Liver (tissue), 9 donors: ENCODE measurements around the gene HIP1. TPM values are rescaled to one million over a fixed set of nuclear protein-coding genes. Genes with fewer than 3 reads are reported as not detected.

Source experiments
- DNase-seq: peaks from one replicate; pipeline ENCODE4 v3.0.0-alpha.2; 2017; ENCODE audit warnings: low spot score
- H3K27ac ChIP-seq, 2 donors: one replicate each; pipeline ENCODE4 v1.7.0; 2013; ENCODE audit warnings: inconsistent platforms in 2 of 2, low read length in 2 of 2, control low read depth in 1 of 2, low read depth in 1 of 2, mild to moderate bottlenecking in 1 of 2
- H3K27me3 ChIP-seq, 4 donors: one replicate each; pipeline versions ENCODE4 v1.6.1 to v1.7.0; 2013; ENCODE audit warnings: low read length in 3 of 4, inconsistent platforms in 1 of 4, mild to moderate bottlenecking in 1 of 4, moderate library complexity in 1 of 4; ENCODE audit not compliant: control insufficient read depth in 4 of 4, insufficient read depth in 4 of 4
- H3K36me3 ChIP-seq, 4 donors: one replicate each; pipeline versions ENCODE4 v1.6.1 to v1.7.0; 2013; ENCODE audit warnings: low read length in 3 of 4, mild to moderate bottlenecking in 3 of 4, low read depth in 1 of 4, moderate library complexity in 1 of 4; ENCODE audit not compliant: control insufficient read depth in 4 of 4, insufficient read depth in 3 of 4
- H3K4me1 ChIP-seq, 4 donors: one replicate each; pipeline versions ENCODE4 v1.6.1 to v1.7.0; 2013; ENCODE audit warnings: low read length in 3 of 4, mild to moderate bottlenecking in 3 of 4, moderate library complexity in 1 of 4; ENCODE audit not compliant: control insufficient read depth in 4 of 4, insufficient read depth in 4 of 4
- H3K4me3 ChIP-seq, 3 donors: one replicate each; pipeline versions ENCODE4 v1.6.1 to v1.7.0; 2013; ENCODE audit warnings: low read length in 3 of 3, control low read depth in 1 of 3, low read depth in 1 of 3, mild to moderate bottlenecking in 1 of 3
- H3K9ac ChIP-seq, 2 donors: one replicate each; pipeline ENCODE4 v1.7.0; 2013; ENCODE audit warnings: low read length in 2 of 2, mild to moderate bottlenecking in 2 of 2, moderate library complexity in 2 of 2, control low read depth in 1 of 2, low read depth in 1 of 2
- H3K9me3 ChIP-seq, 4 donors: one replicate each; pipeline versions ENCODE4 v1.6.1 to v1.7.0; 2013; ENCODE audit warnings: low read length in 3 of 4; ENCODE audit not compliant: control insufficient read depth in 4 of 4
- ATF3 ChIP-seq: IDR thresholded peaks from 2 replicates; pipeline ENCODE4 v1.6.1; 2016; ENCODE audit warnings: antibody characterized with exemption
- CTCF ChIP-seq: fragments of 150-350 bp; IDR thresholded peaks from 2 replicates; pipeline ENCODE4 v1.5.1; 2017; ENCODE audit warnings: improper control_type of control experiment, low read depth, low read length; ENCODE audit not compliant: missing input control
- FOXA1 ChIP-seq: IDR thresholded peaks from 2 replicates; pipeline ENCODE4 v1.6.1; 2016; ENCODE audit warnings: antibody characterized with exemption
- HNF4A ChIP-seq, 2 donors: conservative IDR thresholded peaks; 2 replicates each; pipeline ENCODE4 v1.6.1; 2016; ENCODE audit warnings: antibody characterized with exemption in 2 of 2, mild to moderate bottlenecking in 2 of 2
- HNF4G ChIP-seq: IDR thresholded peaks from 2 replicates; pipeline ENCODE4 v1.6.1; 2016; ENCODE audit warnings: antibody characterized with exemption
- NR2F2 ChIP-seq: IDR thresholded peaks from 2 replicates; pipeline ENCODE4 v1.6.1; 2016; ENCODE audit warnings: antibody characterized with exemption
- RAD21 ChIP-seq, 2 donors: IDR thresholded peaks; 2 replicates each; pipeline ENCODE4 v1.6.1; 2016; ENCODE audit warnings: antibody characterized with exemption in 2 of 2, mild to moderate bottlenecking in 2 of 2
- REST ChIP-seq: IDR thresholded peaks from 2 replicates; pipeline ENCODE4 v1.6.1; 2016; ENCODE audit warnings: antibody characterized with exemption, mild to moderate bottlenecking
- YY1 ChIP-seq: IDR thresholded peaks from 2 replicates; pipeline ENCODE4 v1.6.1; 2016; ENCODE audit warnings: antibody characterized with exemption, mild to moderate bottlenecking
- whole genome bisulfite sequencing: extraction: QIAGEN DNeasy Blood & Tissue Kit; methylation state at CpG from one replicate; pipeline ENCODE4 v1.1.7; 2013; 5-methylcytosine and 5-hydroxymethylcytosine counted together
- polyA plus RNA-seq, 2 donors: library from polyadenylated mRNA; stranded (reverse) in 1 of 2; unstranded in 1 of 2; fragments of 200-250 nt in 1 of 2; fragments of >200 nt in 1 of 2; fragmentation: Nextera tagmentation in 1 of 2; extraction: Ambion mirVana in 1 of 2; gene quantifications; one replicate each; pipeline versions ENCODE4 v1.2.1 to v1.2.3, GENCODE V29; 2013 to 2015
- total RNA-seq, 2 donors: library from RNA; depleted of rRNA; stranded (reverse); fragments of >200 nt; gene quantifications; one replicate each; pipeline ENCODE4 v1.2.3, GENCODE V29; 2014
- donor health status: healthy.
- donor health status: healthy.
- donor health status: healthy.
- donor health status: healthy.
- donor health status: healthy.

Gene HIP1
- total and polyA plus RNA-seq, 4 donors, result 3.8 to 13.6 (median 7.8) TPM

GRCh38 chr7:75758491-75758890 is 19.8 kb upstream of the HIP1 start:
- Histone ChIP-seq H3K4me1 (no peaks in the 10 kb centered on the region), H3K4me3 (no peak overlapping the region), H3K36me3 (no peaks in the 10 kb centered on the region), H3K27ac (no peak overlapping the region), H3K9me3 (no peaks in the 10 kb centered on the region), H3K9ac (no peak overlapping the region), H3K27me3 (no peaks in the 10 kb centered on the region)
- DNase-seq, result no peak
- WGBS, result 72% methylated on average over 2 of the region's 2 CpGs
- TF ChIP-seq YY1, result no peak

GRCh38 chr7:75757860-75758259 is 19.1 kb upstream of the HIP1 start:
- no peaks in the 10 kb centered on the region for H3K9me3 ChIP-seq
- H3K4me3 ChIP-seq, result no peak overlapping the region
- H3K4me1 ChIP-seq, result no peaks in the 10 kb centered on the region
- H3K9ac ChIP-seq, result no peak overlapping the region
- 94% methylated on average over 7 of the region's 7 CpGs for WGBS
- TF ChIP-seq FOXA1 (no peak), NR2F2 (no peak), HNF4G (no peak), ATF3 (no peak), HNF4A (conservative IDR thresholded peaks at IDR 0.05) (no peak)
- no peaks in the 10 kb centered on the region for H3K36me3 ChIP-seq
- DNase-seq, result no peak
- H3K27me3 ChIP-seq, result no peaks in the 10 kb centered on the region
- no peak overlapping the region for H3K27ac ChIP-seq

- Histone ChIP-seq H3K4me1 (no peaks in the 10 kb centered on the region), H3K27me3 (no peaks in the 10 kb centered on the region), H3K9me3 (no peaks in the 10 kb centered on the region), H3K27ac (no peak overlapping the region), H3K36me3 (no peaks in the 10 kb centered on the region), H3K4me3 (no peak overlapping the region), H3K9ac (no peak overlapping the region)
- DNase-seq, result no peak
- 55% methylated on average over 6 of the region's 6 CpGs for whole genome bisulfite sequencing
- TF ChIP-seq RAD21 (IDR thresholded peaks at IDR 0.05) (peak; percentile 75 to 84), REST (no peak), CTCF (peak; percentile 46), ATF3 (no peak)
Measured at GRCh38 chr7:75756991-75757676, 18.4 kb upstream of the HIP1 start.
